ENCODE data around the gene CEP104. TPM values are rescaled to one million over a fixed set of nuclear protein-coding genes. Genes with fewer than 3 reads are reported as not detected.

The CEP104 gene
- polyA plus RNA-seq, 1 donor from 2014 or later = 8.1 TPM

- Histone ChIP-seq H3K9me3 (ENCODE audit: low read length) (no peaks in the 10 kb centered on the region), H3K27ac (ENCODE audit: low read length) (no peak overlapping the region), H3K27me3 (ENCODE audit: insufficient read depth, low read depth, low read length) (no peaks in the 10 kb centered on the region), H3K36me3 (ENCODE audit: insufficient read depth, low read length) (peaks cover 5% of the 10 kb centered on the region), H3K79me2 (replicated peaks; ENCODE audit: insufficient read depth, low read length) (no peaks in the 10 kb centered on the region), H2AFZ (ENCODE audit: low read depth, low read length) (no peak overlapping the region), H3K4me2 (ENCODE audit: low read length) (no peak overlapping the region), H4K20me1 (ENCODE audit: insufficient read depth) (no peaks in the 10 kb centered on the region), H3F3A (ENCODE audit: insufficient read depth, low read length, poor library complexity, severe bottlenecking) (no peaks in the 10 kb centered on the region), H3K9me2 (ENCODE audit: insufficient read depth, low read length) (no peaks in the 10 kb centered on the region), H3K9ac (ENCODE audit: low read length) (no peak overlapping the region), H3K4me3 (ENCODE audit: low read length) (no peak overlapping the region)
- TF ChIP-seq RAD21 (conservative IDR thresholded peaks at IDR 0.05) = no peak
- TF ChIP-seq REST (IDR thresholded peaks at IDR 0.05; ENCODE audit: borderline replicate concordance) = no peak
- TF ChIP-seq MXI1 (conservative IDR thresholded peaks at IDR 0.05; ENCODE audit: poor library complexity, severe bottlenecking) = no peak
- TF ChIP-seq EZH2 (IDR thresholded peaks at IDR 0.05; ENCODE audit: borderline replicate concordance, insufficient read depth, low read length, poor library complexity, severe bottlenecking) = no peak
These were observed 22.9 kb upstream of the CEP104 start for GRCh38 chr1:3879787-3880428.

- H3K4me3 ChIP-seq (ENCODE audit: low read length) = no peak overlapping the region
- no peaks in the 10 kb centered on the region for H3K79me2 ChIP-seq (replicated peaks; ENCODE audit: insufficient read depth, low read length)
- TF ChIP-seq SMC3 (conservative IDR thresholded peaks at IDR 0.05; ENCODE audit: poor library complexity) = no peak
- no peak for TF ChIP-seq MXI1 (conservative IDR thresholded peaks at IDR 0.05; ENCODE audit: poor library complexity, severe bottlenecking)
- TF ChIP-seq RAD21 (conservative IDR thresholded peaks at IDR 0.05) = no peak
- no peak for TF ChIP-seq CTCF (IDR thresholded peaks at IDR 0.05; ENCODE audit: poor library complexity, severe bottlenecking)
- TF ChIP-seq EZH2 (IDR thresholded peaks at IDR 0.05; ENCODE audit: borderline replicate concordance, insufficient read depth, low read length, poor library complexity, severe bottlenecking) = no peak
- no peak for TF ChIP-seq REST (IDR thresholded peaks at IDR 0.05; ENCODE audit: borderline replicate concordance)
- TF ChIP-seq TAF1 (IDR thresholded peaks at IDR 0.05; ENCODE audit: low read depth) = no peak
- no peak for TF ChIP-seq EP300 (conservative IDR thresholded peaks at IDR 0.05; ENCODE audit: poor library complexity, severe bottlenecking)
- TF ChIP-seq POLR2AphosphoS5 (IDR thresholded peaks at IDR 0.05) = no peak
- no peak overlapping the region for H2AFZ ChIP-seq (ENCODE audit: low read depth, low read length)
- H3K36me3 ChIP-seq (ENCODE audit: insufficient read depth, low read length) = peaks cover 5% of the 10 kb centered on the region
- H3K27ac ChIP-seq (ENCODE audit: low read length) = no peak overlapping the region
- no peaks in the 10 kb centered on the region for H4K20me1 ChIP-seq (ENCODE audit: insufficient read depth)
- no peaks in the 10 kb centered on the region for H3K27me3 ChIP-seq (ENCODE audit: insufficient read depth, low read depth, low read length)
- H3K9me2 ChIP-seq (ENCODE audit: insufficient read depth, low read length) = no peaks in the 10 kb centered on the region
- H3K9ac ChIP-seq (ENCODE audit: low read length) = no peak overlapping the region
- no peaks in the 10 kb centered on the region for H3K9me3 ChIP-seq (ENCODE audit: low read length)
- no peaks in the 10 kb centered on the region for H3F3A ChIP-seq (ENCODE audit: insufficient read depth, low read length, poor library complexity, severe bottlenecking)
- no peak overlapping the region for H3K4me2 ChIP-seq (ENCODE audit: low read length)
These were observed 22.1 kb upstream of the CEP104 start for GRCh38 chr1:3879099-3879498.

Data from neural cell (in vitro differentiated cells).